Activated B cell treated with CpG ODN at 0.5 μM for 24 hours (primary cell): ENCODE measurements around the gene PRKCE. TPM values are rescaled to one million over a fixed set of nuclear protein-coding genes. Genes with fewer than 3 reads are reported as not detected.

Experiments
- ATAC-seq: fragments of 200-7000 bp; cut with Tn5 transposase; one replicate; pipeline ENCODE4 v1.10.0; 2021; ENCODE audit warnings: low read depth, mild to moderate bottlenecking, moderate library complexity
- CTCF ChIA-PET: fragments of 350-600 bp; sonication (Branson Sonifier 250); formaldehyde crosslinking; loops from one replicate; lab custom pipeline; 2021; ENCODE audit warnings: antibody characterized with exemption; lab: Charles Lee
- POLR2A ChIA-PET: fragments of 350-600 bp; sonication (Branson Sonifier 250); formaldehyde crosslinking; loops from one replicate; lab custom pipeline; 2021; ENCODE audit warnings: antibody characterized with exemption; lab: Charles Lee
- DNase-seq: peaks from one replicate; pipeline ENCODE4 v3.0.0; 2022
- H3K27ac Mint-ChIP-seq: one replicate; pipeline ENCODE4 v1.8.0; 2020; ENCODE audit warnings: mixed read lengths
- H3K27me3 Mint-ChIP-seq: one replicate; pipeline ENCODE4 v1.8.0; 2021; ENCODE audit warnings: mixed read lengths
- H3K36me3 Mint-ChIP-seq: one replicate; pipeline ENCODE4 v1.8.0; 2021; ENCODE audit warnings: low read depth, mixed read lengths
- H3K4me1 Mint-ChIP-seq: one replicate; pipeline ENCODE4 v1.8.0; 2021; ENCODE audit warnings: mixed read lengths
- H3K4me3 Mint-ChIP-seq: one replicate; pipeline ENCODE4 v1.8.0; 2020; ENCODE audit warnings: mild to moderate bottlenecking, mixed read lengths
- H3K9me3 Mint-ChIP-seq: one replicate; pipeline ENCODE4 v1.8.0; 2020; ENCODE audit warnings: mixed read lengths
- CTCF ChIP-seq: fragments of 200-600 bp; IDR thresholded peaks from one replicate; pipeline ENCODE4 v1.8.0; 2022; ENCODE audit warnings: antibody characterized with exemption, mild to moderate bottlenecking
- intact Hi-C: fragments of 100-400 bp; cut with micrococcal nuclease; formaldehyde crosslinking; loops from one replicate; pipeline ENCODE4 v1.15.1; 2024
- total RNA-seq: library from RNA; stranded (reverse); gene quantifications from 2 replicates; pipeline ENCODE4 v1.2.3, GENCODE V29; 2022

The PRKCE gene
- total RNA-seq, 1 donor from 2014 or later: 53.8 TPM

GRCh38 chr2:46163804-46164528 lies 512.5 kb downstream of the PRKCE start:
- H3K4me1 Mint-ChIP-seq: no peaks in the 10 kb centered on the region
- no peak for TF ChIP-seq CTCF
- ChIA-PET CTCF (no interaction called here), POLR2A (no interaction called here)
- H3K9me3 Mint-ChIP-seq: no peaks in the 10 kb centered on the region
- no peak overlapping the region for H3K4me3 Mint-ChIP-seq
- no peaks in the 10 kb centered on the region for H3K27me3 Mint-ChIP-seq
- DNase-seq (no peak), ATAC-seq (no peak)
- peaks cover 75% of the 10 kb centered on the region for H3K36me3 Mint-ChIP-seq
- intact Hi-C loops: no loop called here
- no peak overlapping the region for H3K27ac Mint-ChIP-seq

GRCh38 chr2:46164529-46165301 lies 513.2 kb downstream of the PRKCE start:
- ATAC-seq: no peak
- DNase-seq: no peak
- H3K27me3 Mint-ChIP-seq: no peaks in the 10 kb centered on the region
- no peaks in the 10 kb centered on the region for H3K9me3 Mint-ChIP-seq
- ChIA-PET CTCF (no interaction called here), POLR2A (no interaction called here)
- TF ChIP-seq CTCF: no peak
- H3K4me1 Mint-ChIP-seq: no peaks in the 10 kb centered on the region
- no peak overlapping the region for H3K27ac Mint-ChIP-seq
- peaks cover 71% of the 10 kb centered on the region for H3K36me3 Mint-ChIP-seq
- no peak overlapping the region for H3K4me3 Mint-ChIP-seq
- intact Hi-C loops: no loop called here

GRCh38 chr2:46165916-46166315 lies 514.4 kb downstream of the PRKCE start:
- Mint-ChIP-seq H3K9me3 (no peaks in the 10 kb centered on the region), H3K4me1 (no peaks in the 10 kb centered on the region), H3K27me3 (no peaks in the 10 kb centered on the region), H3K27ac (no peak overlapping the region), H3K36me3 (peaks cover 72% of the 10 kb centered on the region), H3K4me3 (no peak overlapping the region)
- TF ChIP-seq CTCF: no peak
- intact Hi-C loops: no loop called here
- no peak for DNase-seq
- ATAC-seq: no peak
- ChIA-PET CTCF (no interaction called here), POLR2A (no interaction called here)

GRCh38 chr2:46167406-46167805 lies 515.9 kb downstream of the PRKCE start:
- ChIA-PET CTCF (no interaction called here), POLR2A (no interaction called here)
- Mint-ChIP-seq H3K9me3 (no peaks in the 10 kb centered on the region), H3K36me3 (peaks cover 64% of the 10 kb centered on the region), H3K27ac (no peak overlapping the region), H3K27me3 (no peaks in the 10 kb centered on the region), H3K4me3 (no peak overlapping the region), H3K4me1 (no peaks in the 10 kb centered on the region)
- intact Hi-C loops: no loop called here
- no peak for ATAC-seq
- no peak for DNase-seq
- TF ChIP-seq CTCF: no peak

GRCh38 chr2:46167924-46168323 lies 516.4 kb downstream of the PRKCE start:
- no peak for TF ChIP-seq CTCF
- DNase-seq (no peak), ATAC-seq (no peak)
- Mint-ChIP-seq H3K27me3 (no peaks in the 10 kb centered on the region), H3K4me3 (no peak overlapping the region), H3K27ac (no peak overlapping the region), H3K9me3 (no peaks in the 10 kb centered on the region), H3K36me3 (peaks cover 59% of the 10 kb centered on the region), H3K4me1 (no peaks in the 10 kb centered on the region)
- intact Hi-C loops: no loop called here
- CTCF ChIA-PET: no interaction called here
- POLR2A ChIA-PET: no interaction called here
